Gastrocnemius medialis (tissue), 4 donors: ENCODE results near the gene PLD1.

Source experiments
- POLR2A ChIP-seq, 2 donors: fragments of 450-650 bp; IDR thresholded peaks; one replicate each; pipeline ENCODE4 v1.6.1; 2017; ENCODE audit warnings: antibody characterized with exemption in 2 of 2, mild to moderate bottlenecking in 2 of 2, moderate library complexity in 2 of 2
- TF ChIP-seq, protein P1 (sequence below), 5 experiments: fragments of 450-650 bp in 3 of 5; fragments of 200-600 bp in 2 of 5; sonication (generic) in 2 of 5; IDR thresholded peaks in 4 of 5; conservative IDR thresholded peaks in 1 of 5; 1 replicate in 4 of 5; 2 replicates in 1 of 5; pipeline ENCODE4 v1.5.1; 2016 to 2019; ENCODE audit warnings: antibody characterized with exemption in 5 of 5, mild to moderate bottlenecking in 3 of 5, moderate library complexity in 3 of 5

DNA sequence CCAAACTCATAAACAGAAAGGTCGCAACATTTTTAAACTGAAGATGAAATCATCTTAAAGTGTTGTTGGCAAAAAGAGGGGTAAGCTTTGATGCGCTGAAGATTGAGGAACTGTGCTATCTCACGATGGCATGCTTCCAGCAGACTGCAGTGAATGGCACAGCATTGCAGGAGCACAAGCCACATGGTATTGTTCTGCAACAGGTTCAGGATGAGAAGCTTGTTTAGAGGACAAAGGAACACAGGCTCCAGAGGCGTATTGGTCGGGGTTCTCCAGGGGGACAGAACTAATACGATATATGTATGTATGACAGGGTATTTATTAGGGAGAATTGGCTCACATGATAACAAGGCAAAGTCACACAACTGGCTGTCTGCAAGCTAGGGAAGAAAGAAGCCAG lies 13.8 kb upstream of the PLD1 start:
- TF ChIP-seq, protein P1, sequence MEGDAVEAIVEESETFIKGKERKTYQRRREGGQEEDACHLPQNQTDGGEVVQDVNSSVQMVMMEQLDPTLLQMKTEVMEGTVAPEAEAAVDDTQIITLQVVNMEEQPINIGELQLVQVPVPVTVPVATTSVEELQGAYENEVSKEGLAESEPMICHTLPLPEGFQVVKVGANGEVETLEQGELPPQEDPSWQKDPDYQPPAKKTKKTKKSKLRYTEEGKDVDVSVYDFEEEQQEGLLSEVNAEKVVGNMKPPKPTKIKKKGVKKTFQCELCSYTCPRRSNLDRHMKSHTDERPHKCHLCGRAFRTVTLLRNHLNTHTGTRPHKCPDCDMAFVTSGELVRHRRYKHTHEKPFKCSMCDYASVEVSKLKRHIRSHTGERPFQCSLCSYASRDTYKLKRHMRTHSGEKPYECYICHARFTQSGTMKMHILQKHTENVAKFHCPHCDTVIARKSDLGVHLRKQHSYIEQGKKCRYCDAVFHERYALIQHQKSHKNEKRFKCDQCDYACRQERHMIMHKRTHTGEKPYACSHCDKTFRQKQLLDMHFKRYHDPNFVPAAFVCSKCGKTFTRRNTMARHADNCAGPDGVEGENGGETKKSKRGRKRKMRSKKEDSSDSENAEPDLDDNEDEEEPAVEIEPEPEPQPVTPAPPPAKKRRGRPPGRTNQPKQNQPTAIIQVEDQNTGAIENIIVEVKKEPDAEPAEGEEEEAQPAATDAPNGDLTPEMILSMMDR (IDR thresholded peaks at IDR 0.05 in 4 of 5, conservative IDR thresholded peaks at IDR 0.05 in 1 of 5), result no peak
- TF ChIP-seq POLR2A (IDR thresholded peaks at IDR 0.05), result no peak
